Activated B cell treated with CpG ODN at 0.5 μM for 24 hours (primary cell): ENCODE measurements around the gene ATXN7L3B. TPM values are rescaled to one million over a fixed set of nuclear protein-coding genes. Genes with fewer than 3 reads are reported as not detected.

Experiments used
- ATAC-seq: fragments of 200-7000 bp; cut with Tn5 transposase; one replicate; pipeline ENCODE4 v1.10.0; 2021; ENCODE audit warnings: low read depth, mild to moderate bottlenecking, moderate library complexity
- CTCF ChIA-PET: fragments of 350-600 bp; sonication (Branson Sonifier 250); formaldehyde crosslinking; loops from one replicate; lab custom pipeline; 2021; ENCODE audit warnings: antibody characterized with exemption; lab: Charles Lee
- POLR2A ChIA-PET: fragments of 350-600 bp; sonication (Branson Sonifier 250); formaldehyde crosslinking; loops from one replicate; lab custom pipeline; 2021; ENCODE audit warnings: antibody characterized with exemption; lab: Charles Lee
- DNase-seq: peaks from one replicate; pipeline ENCODE4 v3.0.0; 2022
- H3K27ac Mint-ChIP-seq: one replicate; pipeline ENCODE4 v1.8.0; 2020; ENCODE audit warnings: mixed read lengths
- H3K27me3 Mint-ChIP-seq: one replicate; pipeline ENCODE4 v1.8.0; 2021; ENCODE audit warnings: mixed read lengths
- H3K36me3 Mint-ChIP-seq: one replicate; pipeline ENCODE4 v1.8.0; 2021; ENCODE audit warnings: low read depth, mixed read lengths
- H3K4me1 Mint-ChIP-seq: one replicate; pipeline ENCODE4 v1.8.0; 2021; ENCODE audit warnings: mixed read lengths
- H3K4me3 Mint-ChIP-seq: one replicate; pipeline ENCODE4 v1.8.0; 2020; ENCODE audit warnings: mild to moderate bottlenecking, mixed read lengths
- H3K9me3 Mint-ChIP-seq: one replicate; pipeline ENCODE4 v1.8.0; 2020; ENCODE audit warnings: mixed read lengths
- CTCF ChIP-seq: fragments of 200-600 bp; IDR thresholded peaks from one replicate; pipeline ENCODE4 v1.8.0; 2022; ENCODE audit warnings: antibody characterized with exemption, mild to moderate bottlenecking
- intact Hi-C: fragments of 100-400 bp; cut with micrococcal nuclease; formaldehyde crosslinking; loops from one replicate; pipeline ENCODE4 v1.15.1; 2024
- total RNA-seq: library from RNA; stranded (reverse); gene quantifications from 2 replicates; pipeline ENCODE4 v1.2.3, GENCODE V29; 2022

ATXN7L3B gene
- total RNA-seq, 1 donor from 2014 or later = 30.7 TPM

GRCh38 chr12:74551291-74551690 lies 13.7 kb downstream of the ATXN7L3B start:
- Mint-ChIP-seq H3K4me1 (no peaks in the 10 kb centered on the region), H3K27me3 (no peaks in the 10 kb centered on the region), H3K9me3 (no peaks in the 10 kb centered on the region), H3K36me3 (no peaks in the 10 kb centered on the region), H3K4me3 (no peak overlapping the region), H3K27ac (no peak overlapping the region)
- intact Hi-C loops = no loop called here
- ATAC-seq (no peak), DNase-seq (no peak)
- POLR2A ChIA-PET = no interaction called here
- CTCF ChIA-PET = no interaction called here
- TF ChIP-seq CTCF = no peak

GRCh38 chr12:74552201-74552600 lies 14.6 kb downstream of the ATXN7L3B start:
- CTCF ChIA-PET = no interaction called here
- no peak for DNase-seq
- no peak for ATAC-seq
- H3K27me3 Mint-ChIP-seq = no peaks in the 10 kb centered on the region
- no peaks in the 10 kb centered on the region for H3K4me1 Mint-ChIP-seq
- no peaks in the 10 kb centered on the region for H3K36me3 Mint-ChIP-seq
- POLR2A ChIA-PET = interaction anchor here (0.6 kb wide), 1 partner anchor 10 kb away, joined by 3 read pairs; no protein-coding TSS in a partner anchor
- TF ChIP-seq CTCF = no peak
- no peak overlapping the region for H3K27ac Mint-ChIP-seq
- intact Hi-C loops = no loop called here
- H3K9me3 Mint-ChIP-seq = no peaks in the 10 kb centered on the region
- H3K4me3 Mint-ChIP-seq = no peak overlapping the region

GRCh38 chr12:74559728-74560127 lies 22.1 kb downstream of the ATXN7L3B start:
- ATAC-seq = no peak
- no peak for TF ChIP-seq CTCF
- no peaks in the 10 kb centered on the region for H3K4me1 Mint-ChIP-seq
- H3K27me3 Mint-ChIP-seq = peaks cover 4% of the 10 kb centered on the region
- intact Hi-C loops = no loop called here
- no peaks in the 10 kb centered on the region for H3K36me3 Mint-ChIP-seq
- no peak for DNase-seq
- POLR2A ChIA-PET = no interaction called here
- no peaks in the 10 kb centered on the region for H3K9me3 Mint-ChIP-seq
- CTCF ChIA-PET = no interaction called here
- no peak overlapping the region for H3K27ac Mint-ChIP-seq
- no peak overlapping the region for H3K4me3 Mint-ChIP-seq

GRCh38 chr12:74563927-74564326 lies 26.3 kb downstream of the ATXN7L3B start:
- intact Hi-C loops = no loop called here
- TF ChIP-seq CTCF = no peak
- Mint-ChIP-seq H3K27ac (no peak overlapping the region), H3K9me3 (no peaks in the 10 kb centered on the region), H3K27me3 (peaks cover 1% of the 10 kb centered on the region), H3K36me3 (no peaks in the 10 kb centered on the region), H3K4me3 (no peak overlapping the region), H3K4me1 (no peaks in the 10 kb centered on the region)
- no peak for DNase-seq
- ChIA-PET CTCF (no interaction called here), POLR2A (no interaction called here)
- ATAC-seq = no peak

- Mint-ChIP-seq H3K4me1 (no peaks in the 10 kb centered on the region), H3K9me3 (peaks cover 5% of the 10 kb centered on the region), H3K27ac (no peak overlapping the region), H3K27me3 (no peaks in the 10 kb centered on the region), H3K36me3 (no peaks in the 10 kb centered on the region), H3K4me3 (no peak overlapping the region)
- no peak for DNase-seq
- intact Hi-C loops = no loop called here
- ATAC-seq = no peak
- CTCF ChIA-PET = no interaction called here
- no peak for TF ChIP-seq CTCF
- POLR2A ChIA-PET = no interaction called here
Measured at GRCh38 chr12:74578486-74578885, 40.9 kb downstream of the ATXN7L3B start.
